Thoracic aorta (tissue), 2 donors: ENCODE results near the gene CARTPT. TPM values are rescaled to one million over a fixed set of nuclear protein-coding genes. Genes with fewer than 3 reads are reported as not detected.

Experiments used
- ATAC-seq: fragments of 150-250 bp; one replicate; pipeline ENCODE4 v1.8.0; 2017; ENCODE audit warnings: low read depth; ENCODE audit not compliant: insufficient number of reproducible peaks, low FRiP score
- DNase-seq: peaks from one replicate; pipeline ENCODE4 v3.0.0-alpha.2; 2020; ENCODE audit warnings: low spot score
- H3K27ac ChIP-seq, 2 donors: fragments of 200-600 bp; sonication (generic); 1 replicate in 1 of 2; 2 replicates in 1 of 2; pipeline ENCODE4 v1.5.1; 2016; ENCODE audit warnings: mild to moderate bottlenecking in 2 of 2, moderate library complexity in 2 of 2
- H3K27me3 ChIP-seq: fragments of 200-600 bp; sonication (generic); replicated peaks from 2 replicates; pipeline ENCODE4 v1.6.0; 2016; ENCODE audit warnings: mild to moderate bottlenecking; ENCODE audit not compliant: insufficient read depth
- H3K36me3 ChIP-seq: fragments of 200-600 bp; sonication (generic); one replicate; pipeline ENCODE4 v1.5.1; 2016
- H3K4me1 ChIP-seq, 2 donors: fragments of 200-600 bp; sonication (generic); 1 replicate in 1 of 2; 2 replicates in 1 of 2; pipeline versions ENCODE4 v1.5.1 to v1.6.0; 2016; ENCODE audit warnings: low read depth in 2 of 2, mild to moderate bottlenecking in 1 of 2; ENCODE audit not compliant: control insufficient read depth in 1 of 2
- H3K4me3 ChIP-seq: fragments of 200-600 bp; sonication (generic); 2 replicates; pipeline ENCODE4 v1.5.1; 2016; ENCODE audit warnings: mild to moderate bottlenecking
- H3K9me3 ChIP-seq: fragments of 200-600 bp; sonication (generic); 2 replicates; pipeline ENCODE4 v1.5.1; 2016
- CTCF ChIP-seq: fragments of 200-600 bp; sonication (generic); IDR thresholded peaks from one replicate; pipeline ENCODE4 v1.5.1; 2019; ENCODE audit warnings: antibody characterized with exemption
- total RNA-seq, 2 donors: library from RNA; depleted of rRNA; stranded (reverse); fragments of >200 nt; gene quantifications; one replicate each; pipeline versions ENCODE4 v1.1.0 to v1.2.3, GENCODE V29; 2016

Gene CARTPT
- 10 to 100 TPM in 1 of 2 donors, not detected in 1; 39.4 TPM for total RNA-seq

DNA sequence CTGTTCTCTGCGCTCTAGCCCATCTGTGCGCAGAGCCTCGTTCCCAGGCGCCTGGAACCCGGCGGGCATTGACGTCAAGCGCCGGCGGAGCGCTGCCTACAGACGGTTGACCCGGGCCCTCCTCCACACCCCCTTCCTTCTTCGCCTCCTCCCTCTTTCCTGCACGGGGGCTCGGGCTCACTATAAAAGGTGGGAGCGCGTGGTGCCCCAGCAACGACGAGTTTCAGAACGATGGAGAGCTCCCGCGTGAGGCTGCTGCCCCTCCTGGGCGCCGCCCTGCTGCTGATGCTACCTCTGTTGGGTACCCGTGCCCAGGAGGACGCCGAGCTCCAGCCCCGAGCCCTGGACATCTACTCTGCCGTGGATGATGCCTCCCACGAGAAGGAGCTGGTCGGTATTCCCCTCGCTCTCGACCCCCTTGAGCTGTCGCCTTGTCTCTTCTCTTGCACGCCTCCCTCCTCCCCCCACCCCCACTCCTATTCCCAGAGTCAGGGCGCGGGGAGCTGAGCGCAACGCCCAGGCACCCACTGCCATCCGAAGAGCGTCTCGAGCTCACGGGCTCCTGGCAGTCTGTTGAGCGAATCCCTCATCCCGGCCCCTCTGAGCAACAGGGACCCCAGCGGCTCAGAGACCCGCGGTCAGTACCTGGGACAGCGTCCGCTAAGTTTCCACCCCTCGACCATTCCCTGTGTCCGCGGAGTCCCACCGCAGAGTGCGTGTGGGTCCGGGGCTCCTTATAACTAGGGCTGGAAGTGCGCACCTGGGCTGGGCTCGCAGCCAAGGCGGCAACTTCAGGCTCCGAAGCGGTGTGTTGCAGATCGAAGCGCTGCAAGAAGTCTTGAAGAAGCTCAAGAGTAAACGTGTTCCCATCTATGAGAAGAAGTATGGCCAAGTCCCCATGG lies at the start of gene CARTPT:
CARTPT (plus strand) TSS at position 213 of the 902 bp plus-strand sequence; CDS start at position 232, 19 bp downstream.
- Histone ChIP-seq H3K27me3 (peaks cover 5% of the 10 kb centered on the region), H3K4me3 (no peak within 1 kb of the TSS)

DNA sequence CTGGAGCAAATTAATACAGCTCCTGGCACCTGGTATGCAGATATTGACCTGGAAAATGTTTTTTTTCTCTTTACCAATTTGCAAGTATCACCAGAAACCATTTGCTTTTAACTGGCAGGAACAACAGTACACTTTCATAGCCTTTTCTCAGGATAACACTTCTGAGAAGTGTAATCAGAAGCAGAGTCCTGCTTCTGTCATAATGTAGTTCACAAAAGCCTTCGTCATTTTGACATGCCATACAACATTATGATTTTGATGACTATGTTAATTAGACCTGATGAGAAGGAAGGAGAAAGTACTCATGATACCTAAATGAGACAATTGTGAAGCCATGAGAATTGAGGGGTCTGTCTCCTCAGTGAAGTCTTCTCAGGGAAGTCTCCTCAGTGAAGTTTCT lies 41.1 kb upstream of the CARTPT start:
- H3K27ac ChIP-seq, result no peak overlapping the region
- H3K9me3 ChIP-seq, result no peaks in the 10 kb centered on the region
- H3K4me1 ChIP-seq, result no peaks in the 10 kb centered on the region
- no peak for TF ChIP-seq CTCF
- DNase-seq (no peak), ATAC-seq (no peak)
- H3K4me3 ChIP-seq, result no peak overlapping the region
- H3K36me3 ChIP-seq, result no peaks in the 10 kb centered on the region
- no peaks in the 10 kb centered on the region for H3K27me3 ChIP-seq

More for the DNA sequence above, at the start of gene CARTPT:
- TF ChIP-seq CTCF, result no peak
- no peak for ATAC-seq
- no peaks in the 10 kb centered on the region for H3K9me3 ChIP-seq
- H3K27ac ChIP-seq, result no peak within 1 kb of the TSS
- no peaks in the 10 kb centered on the region for H3K36me3 ChIP-seq
- DNase-seq, result no peak
- peaks cover 0 to 24% of the 10 kb centered on the region in 2 donors for H3K4me1 ChIP-seq

GRCh38 chr5:71679714-71680113 lies 39.4 kb upstream of the CARTPT start:
- ATAC-seq, result no peak
- H3K36me3 ChIP-seq, result no peaks in the 10 kb centered on the region

DNA sequence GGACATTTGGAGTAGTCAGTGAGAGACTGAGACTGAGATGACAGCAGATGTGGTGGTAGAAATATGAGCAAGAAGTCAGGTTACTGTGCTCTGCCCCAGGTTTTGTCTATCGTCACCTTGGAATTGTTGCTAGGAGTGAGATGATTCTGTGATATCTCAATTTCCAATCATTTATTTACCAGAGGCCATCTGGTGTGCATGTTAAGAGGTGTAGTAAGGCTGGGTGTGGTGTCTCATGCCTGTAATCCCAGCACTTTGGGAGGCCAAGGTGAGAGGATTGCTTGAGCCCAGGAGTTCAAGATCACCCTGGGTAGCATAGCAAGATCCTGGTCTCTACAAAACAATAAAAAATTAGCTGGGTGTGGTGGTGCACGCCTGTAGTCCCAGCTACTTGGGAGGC lies 38.6 kb upstream of the CARTPT start:
- Histone ChIP-seq H3K36me3 (no peaks in the 10 kb centered on the region), H3K27ac (no peak overlapping the region), H3K9me3 (no peaks in the 10 kb centered on the region), H3K4me1 (no peaks in the 10 kb centered on the region), H3K27me3 (no peaks in the 10 kb centered on the region), H3K4me3 (no peak overlapping the region)
- no peak for DNase-seq
- no peak for TF ChIP-seq CTCF
- no peak for ATAC-seq

More at GRCh38 chr5:71679714-71680113, 39.4 kb upstream of the CARTPT start:
- DNase-seq, result no peak
- Histone ChIP-seq H3K4me3 (no peak overlapping the region), H3K27me3 (no peaks in the 10 kb centered on the region), H3K9me3 (no peaks in the 10 kb centered on the region), H3K27ac (no peak overlapping the region), H3K4me1 (no peaks in the 10 kb centered on the region)
- no peak for TF ChIP-seq CTCF

GRCh38 chr5:71681296-71681695 lies 37.8 kb upstream of the CARTPT start:
- Histone ChIP-seq H3K27ac (no peak overlapping the region), H3K4me1 (no peaks in the 10 kb centered on the region), H3K36me3 (no peaks in the 10 kb centered on the region), H3K27me3 (no peaks in the 10 kb centered on the region), H3K4me3 (no peak overlapping the region), H3K9me3 (no peaks in the 10 kb centered on the region)
- TF ChIP-seq CTCF, result no peak
- no peak for DNase-seq
- ATAC-seq, result no peak
